Activated naive CD4-positive, alpha-beta T cell treated with anti-CD3 and anti-CD28 coated beads for 36 hours (primary cell): ENCODE data around the gene AOAH. TPM values are rescaled to one million over a fixed set of nuclear protein-coding genes. Genes with fewer than 3 reads are reported as not detected.

ENCODE experiments used
- CTCF ChIA-PET: fragments of 350-600 bp; sonication (Branson Sonifier 250); formaldehyde crosslinking; loops from one replicate; lab custom pipeline; 2021; ENCODE audit warnings: antibody characterized with exemption; lab: Charles Lee
- DNase-seq: peaks from one replicate; pipeline ENCODE4 v3.0.0-alpha.2; 2020
- H3K27ac Mint-ChIP-seq: one replicate; pipeline ENCODE4 v1.8.0; 2021; ENCODE audit warnings: mild to moderate bottlenecking, mixed read lengths
- H3K27me3 Mint-ChIP-seq: one replicate; pipeline ENCODE4 v1.8.0; 2021; ENCODE audit warnings: low read depth, mixed read lengths
- H3K36me3 Mint-ChIP-seq: one replicate; pipeline ENCODE4 v1.8.0; 2021; ENCODE audit warnings: low read depth, mixed read lengths
- H3K4me1 Mint-ChIP-seq: one replicate; pipeline ENCODE4 v1.8.0; 2021; ENCODE audit warnings: low read depth, mixed read lengths
- H3K4me3 Mint-ChIP-seq: one replicate; pipeline ENCODE4 v1.8.0; 2021; ENCODE audit warnings: mild to moderate bottlenecking, moderate library complexity, mixed read lengths
- H3K9me3 Mint-ChIP-seq: one replicate; pipeline ENCODE4 v1.8.0; 2021; ENCODE audit warnings: mixed read lengths
- intact Hi-C: fragments of 100-400 bp; cut with micrococcal nuclease; formaldehyde crosslinking; loops from one replicate; pipeline ENCODE4 v1.15.1; 2023
- total RNA-seq, 2 experiments: library from RNA; stranded (reverse); gene quantifications; one replicate each; pipeline ENCODE4 v1.2.3, GENCODE V29; 2021

Gene AOAH
- total RNA-seq, 2 experiments from 2014 or later = 0.67 to 1.2 TPM

- Mint-ChIP-seq H3K27ac (no peak overlapping the region), H3K36me3 (no peaks in the 10 kb centered on the region), H3K9me3 (no peaks in the 10 kb centered on the region), H3K4me3 (no peak overlapping the region), H3K27me3 (no peaks in the 10 kb centered on the region), H3K4me1 (no peaks in the 10 kb centered on the region)
- CTCF ChIA-PET = interaction anchor here (0.9 kb wide), 1 partner anchor 59 kb away, joined by 3 read pairs; no protein-coding TSS in a partner anchor
- DNase-seq = no peak
- intact Hi-C loops = no loop called here
Observed at GRCh38 chr7:36546331-36546730, 178.0 kb downstream of the AOAH start.

GRCh38 chr7:36545291-36545690, 179.0 kb downstream of the AOAH start:
- H3K9me3 Mint-ChIP-seq = no peaks in the 10 kb centered on the region
- no peaks in the 10 kb centered on the region for H3K27me3 Mint-ChIP-seq
- H3K27ac Mint-ChIP-seq = no peak overlapping the region
- intact Hi-C loops = no loop called here
- H3K4me3 Mint-ChIP-seq = no peak overlapping the region
- no peak for DNase-seq
- no peaks in the 10 kb centered on the region for H3K4me1 Mint-ChIP-seq
- CTCF ChIA-PET = interaction anchor here (0.6 to 0.9 kb wide), 2 partner anchors 58 to 595 kb away, joined by 3 read pairs; no protein-coding TSS in a partner anchor
- H3K36me3 Mint-ChIP-seq = no peaks in the 10 kb centered on the region

GRCh38 chr7:36538126-36538525, 186.2 kb downstream of the AOAH start:
- no peak overlapping the region for H3K4me3 Mint-ChIP-seq
- H3K27me3 Mint-ChIP-seq = no peaks in the 10 kb centered on the region
- CTCF ChIA-PET = no interaction called here
- H3K9me3 Mint-ChIP-seq = no peaks in the 10 kb centered on the region
- no peak overlapping the region for H3K27ac Mint-ChIP-seq
- no peaks in the 10 kb centered on the region for H3K4me1 Mint-ChIP-seq
- no peaks in the 10 kb centered on the region for H3K36me3 Mint-ChIP-seq
- intact Hi-C loops = no loop called here
- no peak for DNase-seq

GRCh38 chr7:36535866-36536664, 188.2 kb downstream of the AOAH start:
- H3K27me3 Mint-ChIP-seq = no peaks in the 10 kb centered on the region
- no peak overlapping the region for H3K27ac Mint-ChIP-seq
- intact Hi-C loops = no loop called here
- H3K36me3 Mint-ChIP-seq = no peaks in the 10 kb centered on the region
- no peak overlapping the region for H3K4me3 Mint-ChIP-seq
- no peaks in the 10 kb centered on the region for H3K4me1 Mint-ChIP-seq
- no peak for DNase-seq
- CTCF ChIA-PET = no interaction called here
- no peaks in the 10 kb centered on the region for H3K9me3 Mint-ChIP-seq

- no peaks in the 10 kb centered on the region for H3K27me3 Mint-ChIP-seq
- DNase-seq = no peak
- no peak overlapping the region for H3K27ac Mint-ChIP-seq
- CTCF ChIA-PET = no interaction called here
- no peaks in the 10 kb centered on the region for H3K36me3 Mint-ChIP-seq
- intact Hi-C loops = no loop called here
- H3K9me3 Mint-ChIP-seq = no peaks in the 10 kb centered on the region
- no peak overlapping the region for H3K4me3 Mint-ChIP-seq
- no peaks in the 10 kb centered on the region for H3K4me1 Mint-ChIP-seq
Observed at GRCh38 chr7:36533717-36534116, 190.6 kb downstream of the AOAH start.

GRCh38 chr7:36532981-36533499, 191.3 kb downstream of the AOAH start:
- CTCF ChIA-PET = no interaction called here
- intact Hi-C loops = no loop called here
- no peaks in the 10 kb centered on the region for H3K4me1 Mint-ChIP-seq
- no peaks in the 10 kb centered on the region for H3K9me3 Mint-ChIP-seq
- no peak overlapping the region for H3K4me3 Mint-ChIP-seq
- DNase-seq = no peak
- no peaks in the 10 kb centered on the region for H3K36me3 Mint-ChIP-seq
- H3K27ac Mint-ChIP-seq = no peak overlapping the region
- H3K27me3 Mint-ChIP-seq = no peaks in the 10 kb centered on the region

GRCh38 chr7:36531951-36532350, 192.3 kb downstream of the AOAH start:
- intact Hi-C loops = no loop called here
- Mint-ChIP-seq H3K27ac (no peak overlapping the region), H3K36me3 (no peaks in the 10 kb centered on the region), H3K27me3 (no peaks in the 10 kb centered on the region), H3K4me3 (no peak overlapping the region), H3K9me3 (no peaks in the 10 kb centered on the region), H3K4me1 (peaks cover 5% of the 10 kb centered on the region)
- CTCF ChIA-PET = no interaction called here
- DNase-seq = no peak

- intact Hi-C loops = no loop called here
Observed at GRCh38 chr7:36530456-36530855, 193.8 kb downstream of the AOAH start.

GRCh38 chr7:36527549-36527913, 196.8 kb downstream of the AOAH start:
- DNase-seq = no peak
- Mint-ChIP-seq H3K4me1 (peaks cover 11% of the 10 kb centered on the region), H3K27me3 (no peaks in the 10 kb centered on the region), H3K9me3 (no peaks in the 10 kb centered on the region), H3K27ac (no peak overlapping the region), H3K36me3 (no peaks in the 10 kb centered on the region), H3K4me3 (no peak overlapping the region)
- CTCF ChIA-PET = interaction anchor here (1.8 kb wide), 1 partner anchor 143 kb away, joined by 6 read pairs; no protein-coding TSS in a partner anchor
- intact Hi-C loops = loop anchor here (5.0 kb wide), 1 partner anchor 75 kb away; no protein-coding TSS in a partner anchor

More at GRCh38 chr7:36530456-36530855, 193.8 kb downstream of the AOAH start:
- no peaks in the 10 kb centered on the region for H3K9me3 Mint-ChIP-seq
- DNase-seq = no peak
- no peak overlapping the region for H3K4me3 Mint-ChIP-seq
- H3K27ac Mint-ChIP-seq = no peak overlapping the region
- H3K27me3 Mint-ChIP-seq = no peaks in the 10 kb centered on the region
- peaks cover 11% of the 10 kb centered on the region for H3K4me1 Mint-ChIP-seq
- CTCF ChIA-PET = no interaction called here
- H3K36me3 Mint-ChIP-seq = no peaks in the 10 kb centered on the region

- Mint-ChIP-seq H3K27ac (no peak overlapping the region), H3K9me3 (no peaks in the 10 kb centered on the region), H3K27me3 (no peaks in the 10 kb centered on the region), H3K4me1 (peaks cover 11% of the 10 kb centered on the region), H3K4me3 (no peak overlapping the region), H3K36me3 (no peaks in the 10 kb centered on the region)
- intact Hi-C loops = loop anchor here (5.0 kb wide), 1 partner anchor 75 kb away; no protein-coding TSS in a partner anchor
- CTCF ChIA-PET = interaction anchor here (1.8 kb wide), 1 partner anchor 144 kb away, joined by 6 read pairs; no protein-coding TSS in a partner anchor
- no peak for DNase-seq
Observed at GRCh38 chr7:36526863-36527548, 197.3 kb downstream of the AOAH start.

GRCh38 chr7:36523371-36524101, 200.8 kb downstream of the AOAH start:
- no peak for DNase-seq
- no peaks in the 10 kb centered on the region for H3K36me3 Mint-ChIP-seq
- CTCF ChIA-PET = no interaction called here
- H3K4me3 Mint-ChIP-seq = no peak overlapping the region
- H3K27ac Mint-ChIP-seq = no peak overlapping the region
- H3K27me3 Mint-ChIP-seq = no peaks in the 10 kb centered on the region
- intact Hi-C loops = no loop called here
- H3K9me3 Mint-ChIP-seq = no peaks in the 10 kb centered on the region
- H3K4me1 Mint-ChIP-seq = peaks cover 11% of the 10 kb centered on the region

- intact Hi-C loops = no loop called here
- Mint-ChIP-seq H3K4me1 (peaks cover 11% of the 10 kb centered on the region), H3K27ac (no peak overlapping the region), H3K9me3 (no peaks in the 10 kb centered on the region), H3K27me3 (no peaks in the 10 kb centered on the region), H3K4me3 (no peak overlapping the region), H3K36me3 (no peaks in the 10 kb centered on the region)
- CTCF ChIA-PET = interaction anchor here (1.3 kb wide), 1 partner anchor 31 kb away, joined by 3 read pairs; no protein-coding TSS in a partner anchor
- DNase-seq = no peak
Observed at GRCh38 chr7:36522453-36523007, 201.8 kb downstream of the AOAH start.
